ENCODE data around the gene PRMT2. TPM values are rescaled to one million over a fixed set of nuclear protein-coding genes. Genes with fewer than 3 reads are reported as not detected.

Gene PRMT2
- total and polyA plus RNA-seq, 8 donors: 91.7 to 153 (median 141) TPM

DNA sequence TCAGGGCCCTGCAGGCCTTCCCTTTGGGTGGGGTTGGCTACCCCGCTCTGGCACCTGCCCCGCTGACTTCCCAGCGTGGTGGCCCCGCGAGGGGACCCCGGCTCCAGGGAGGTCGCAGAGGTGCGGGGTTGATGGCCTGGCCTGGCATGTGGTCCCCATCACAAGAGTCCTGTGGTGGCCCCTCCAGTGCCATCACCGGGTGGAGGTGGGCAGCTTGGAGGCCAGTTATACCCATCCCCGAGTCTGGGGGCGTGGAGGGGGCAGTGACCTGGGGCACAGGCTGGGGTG, 26.8 kb downstream of the PRMT2 start:
- Histone ChIP-seq H3K27ac (no peak overlapping the region), H3K36me3 (peaks cover 0 to 79% of the 10 kb centered on the region in 2 donors), H3K27me3 (peaks cover 1 to 10% of the 10 kb centered on the region in 2 donors), H3K4me3 (no peak overlapping the region), H3K4me1 (peaks cover 0 to 7% of the 10 kb centered on the region in 2 donors), H3K9me3 (no peaks in the 10 kb centered on the region)
- DNase-seq (no peak), ATAC-seq (no peak)
- intact Hi-C loops (cut with DNase I): no loop called here
- TF ChIP-seq, protein P1, sequence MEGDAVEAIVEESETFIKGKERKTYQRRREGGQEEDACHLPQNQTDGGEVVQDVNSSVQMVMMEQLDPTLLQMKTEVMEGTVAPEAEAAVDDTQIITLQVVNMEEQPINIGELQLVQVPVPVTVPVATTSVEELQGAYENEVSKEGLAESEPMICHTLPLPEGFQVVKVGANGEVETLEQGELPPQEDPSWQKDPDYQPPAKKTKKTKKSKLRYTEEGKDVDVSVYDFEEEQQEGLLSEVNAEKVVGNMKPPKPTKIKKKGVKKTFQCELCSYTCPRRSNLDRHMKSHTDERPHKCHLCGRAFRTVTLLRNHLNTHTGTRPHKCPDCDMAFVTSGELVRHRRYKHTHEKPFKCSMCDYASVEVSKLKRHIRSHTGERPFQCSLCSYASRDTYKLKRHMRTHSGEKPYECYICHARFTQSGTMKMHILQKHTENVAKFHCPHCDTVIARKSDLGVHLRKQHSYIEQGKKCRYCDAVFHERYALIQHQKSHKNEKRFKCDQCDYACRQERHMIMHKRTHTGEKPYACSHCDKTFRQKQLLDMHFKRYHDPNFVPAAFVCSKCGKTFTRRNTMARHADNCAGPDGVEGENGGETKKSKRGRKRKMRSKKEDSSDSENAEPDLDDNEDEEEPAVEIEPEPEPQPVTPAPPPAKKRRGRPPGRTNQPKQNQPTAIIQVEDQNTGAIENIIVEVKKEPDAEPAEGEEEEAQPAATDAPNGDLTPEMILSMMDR (IDR thresholded peaks at IDR 0.05): no peak

DNA sequence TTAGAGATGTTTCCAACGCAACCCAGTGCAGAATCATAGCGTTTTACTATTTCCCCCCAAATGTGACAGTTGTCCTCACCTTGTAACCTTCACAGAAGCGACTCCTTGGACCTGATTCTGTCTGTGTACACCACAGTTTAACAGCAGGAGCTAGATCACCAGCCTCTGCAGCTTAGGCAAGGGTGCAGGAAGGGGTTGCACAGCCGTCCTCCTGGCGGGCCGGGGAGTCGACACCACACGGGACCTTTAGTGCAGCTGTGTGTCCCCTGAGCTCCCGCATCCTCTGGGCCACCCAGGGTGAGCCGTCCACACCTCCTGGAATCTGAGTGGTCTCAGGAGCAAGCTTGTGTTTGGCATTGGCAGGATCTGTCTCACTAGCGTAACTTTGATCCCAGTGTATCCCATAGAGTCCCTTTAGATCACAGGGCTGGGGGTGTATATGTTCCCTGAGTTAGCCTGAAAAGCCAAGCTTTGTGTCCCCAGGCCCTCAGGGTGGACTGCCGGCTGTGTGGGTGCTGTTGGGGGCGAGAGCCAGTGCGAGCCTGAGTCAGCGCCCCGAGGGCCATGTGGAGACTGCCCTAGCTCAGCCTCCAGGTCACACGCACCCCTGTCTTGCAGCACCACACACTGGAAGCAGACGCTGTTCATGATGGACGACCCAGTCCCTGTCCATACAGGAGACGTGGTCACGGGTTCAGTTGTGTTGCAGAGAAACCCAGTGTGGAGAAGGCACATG, 27.5 kb downstream of the PRMT2 start:
- peaks cover 0 to 13% of the 10 kb centered on the region in 2 donors for H3K4me1 ChIP-seq
- TF ChIP-seq, protein P1 (IDR thresholded peaks at IDR 0.05): no peak
- no peak overlapping the region for H3K4me3 ChIP-seq

DNA sequence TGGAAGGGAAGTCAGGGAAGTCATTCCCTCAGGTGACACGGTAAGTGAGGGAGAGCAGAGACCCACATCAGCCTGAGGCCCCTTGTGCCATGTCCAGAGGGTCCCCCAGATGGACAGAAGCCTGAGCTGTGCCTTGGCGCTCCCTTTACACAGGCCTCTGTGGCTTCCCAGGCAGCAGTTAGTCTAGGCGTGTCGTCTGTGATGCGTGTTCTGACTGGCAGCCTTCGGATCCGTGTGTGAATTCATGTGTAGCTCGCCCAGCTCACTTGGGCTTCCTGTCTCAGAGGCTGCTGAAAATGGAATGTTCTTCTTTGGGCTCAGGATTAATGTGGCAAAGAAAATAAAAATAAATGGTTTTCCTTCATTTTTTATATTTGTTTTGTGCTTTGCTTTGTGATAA, 28.3 kb downstream of the PRMT2 start:
- no peak for ATAC-seq
- H3K9me3 ChIP-seq: no peaks in the 10 kb centered on the region
- intact Hi-C loops (cut with DNase I): no loop called here
- no peak for DNase-seq
- H3K36me3 ChIP-seq: peaks cover 0 to 65% of the 10 kb centered on the region in 2 donors
- peaks cover 0 to 18% of the 10 kb centered on the region in 2 donors for H3K4me1 ChIP-seq
- TF ChIP-seq, protein P1 (IDR thresholded peaks at IDR 0.05): no peak
- peaks cover 9 to 23% of the 10 kb centered on the region in 2 donors for H3K27me3 ChIP-seq
- H3K27ac ChIP-seq: no peak overlapping the region
- no peak overlapping the region for H3K4me3 ChIP-seq

More for the DNA sequence above, 27.5 kb downstream of the PRMT2 start:
- DNase-seq: no peak
- no peak overlapping the region for H3K27ac ChIP-seq
- H3K36me3 ChIP-seq: peaks cover 0 to 73% of the 10 kb centered on the region in 2 donors
- ATAC-seq: no peak
- no peaks in the 10 kb centered on the region for H3K9me3 ChIP-seq
- intact Hi-C loops (cut with DNase I): no loop called here
- peaks cover 7 to 16% of the 10 kb centered on the region in 2 donors for H3K27me3 ChIP-seq

DNA sequence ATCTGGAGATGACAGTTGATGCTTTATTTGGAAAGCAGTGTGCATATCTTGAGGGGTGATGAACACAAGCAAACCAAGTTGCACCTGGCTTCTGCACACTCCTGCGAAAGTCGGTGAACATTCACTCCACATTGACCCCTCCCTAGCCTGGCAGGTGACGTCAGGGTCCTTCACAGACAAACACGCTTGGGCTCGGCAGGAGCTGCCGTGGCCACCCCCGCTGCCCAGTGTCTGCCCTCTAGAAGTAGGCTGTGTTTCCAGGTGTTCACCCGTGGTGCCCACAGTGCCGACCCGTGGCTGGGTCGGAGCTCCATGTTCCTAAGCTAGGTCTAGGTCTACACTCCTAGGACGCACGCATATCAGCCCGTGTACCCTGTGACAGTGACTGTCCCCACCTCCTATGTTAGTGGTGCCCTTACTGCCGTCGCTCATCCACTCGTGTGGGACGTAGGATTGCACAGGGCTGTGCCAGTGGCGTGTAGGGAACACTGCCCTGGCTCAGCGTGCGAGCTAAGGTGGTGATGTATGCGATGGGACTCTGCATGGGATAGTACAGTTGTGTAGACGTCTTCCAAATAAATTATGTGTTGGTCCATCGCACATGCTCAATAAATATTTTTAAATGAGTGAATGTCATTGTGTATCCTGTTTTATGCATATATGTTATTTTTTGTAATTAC, 29.0 kb downstream of the PRMT2 start:
- Histone ChIP-seq H3K27ac (no peak overlapping the region), H3K27me3 (peaks cover 9 to 26% of the 10 kb centered on the region in 2 donors), H3K36me3 (peaks cover 0 to 58% of the 10 kb centered on the region in 2 donors), H3K9me3 (no peaks in the 10 kb centered on the region), H3K4me1 (peaks cover 0 to 18% of the 10 kb centered on the region in 2 donors), H3K4me3 (no peak overlapping the region)
- intact Hi-C loops (cut with DNase I): no loop called here
- no peak for ATAC-seq
- TF ChIP-seq, protein P1 (IDR thresholded peaks at IDR 0.05): no peak
- DNase-seq: no peak

DNA sequence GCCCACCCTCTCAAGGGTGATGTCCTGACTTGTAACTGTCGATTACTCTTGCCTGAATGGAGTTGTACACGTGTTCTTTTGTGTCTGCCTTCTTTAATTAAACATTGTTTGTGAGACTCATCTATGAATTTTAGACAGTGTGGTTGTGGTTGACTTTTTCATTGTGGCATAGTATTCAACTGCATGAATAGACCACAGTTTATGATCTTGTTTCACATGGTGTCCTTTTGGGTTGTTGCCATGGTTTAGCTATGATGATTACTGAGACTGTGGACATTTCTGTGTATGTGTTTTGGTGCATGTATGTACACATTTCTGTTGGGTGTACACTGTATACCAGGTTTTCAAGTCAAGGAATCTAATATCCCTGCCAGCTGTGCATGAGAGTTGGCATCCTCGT, 30.1 kb downstream of the PRMT2 start:
- peaks cover 9 to 37% of the 10 kb centered on the region in 2 donors for H3K27me3 ChIP-seq
- H3K4me1 ChIP-seq: peaks cover 0 to 18% of the 10 kb centered on the region in 2 donors
- TF ChIP-seq, protein P1 (IDR thresholded peaks at IDR 0.05): no peak
- intact Hi-C loops (cut with DNase I): no loop called here
- no peak overlapping the region for H3K4me3 ChIP-seq
- ATAC-seq (no peak), DNase-seq (no peak)
- H3K36me3 ChIP-seq: peaks cover 0 to 47% of the 10 kb centered on the region in 2 donors
- no peaks in the 10 kb centered on the region for H3K9me3 ChIP-seq
- no peak overlapping the region for H3K27ac ChIP-seq

All from left lung (tissue), 10 donors.